ENCODE results near the gene PFDN6.

- peak; percentile 18; the same call in 1 of the 2 replicates for TF ChIP-seq POLR2A (IDR thresholded peaks at IDR 0.05; ENCODE audit: low read depth, low read length)
- TF ChIP-seq TAF1 (IDR thresholded peaks at IDR 0.05; ENCODE audit: borderline replicate concordance, low read depth, low read length): no peak
- no peak for TF ChIP-seq POLR2AphosphoS5 (IDR thresholded peaks at IDR 0.05; ENCODE audit: low read depth, low read length)
Measured at GRCh38 chr6:33297956-33298772, 8.8 kb downstream of the PFDN6 start.

Data from GM12892 (cell line).